ENCODE measurements around the gene FGD4. TPM values are rescaled to one million over a fixed set of nuclear protein-coding genes. Genes with fewer than 3 reads are reported as not detected.

The FGD4 gene
- total and polyA plus RNA-seq, 2 donors (not counting 3 experiments of a cell fraction or from before 2014, with no cell fraction given), result 6.6 to 44.7 TPM

DNA sequence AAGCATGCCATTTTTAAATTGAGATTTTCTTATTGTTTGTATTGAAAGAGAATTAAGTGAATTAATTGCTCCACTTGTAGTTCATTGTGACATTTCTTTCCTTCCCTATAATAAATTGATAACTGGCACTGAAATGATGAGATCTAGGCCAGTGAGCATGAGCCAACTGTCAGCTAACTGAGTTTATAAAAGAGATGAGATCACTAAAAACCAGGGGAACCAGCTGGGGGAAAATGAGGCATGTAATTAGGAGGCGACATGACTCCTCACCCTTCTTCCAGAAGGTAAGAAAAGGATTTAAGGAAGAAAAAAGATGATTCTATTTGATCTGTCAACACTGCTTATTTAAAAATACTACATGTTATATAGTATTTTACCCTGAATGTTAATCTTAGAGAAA is 175.2 kb downstream of the FGD4 start:
- Histone ChIP-seq H3K9me1 (replicated peaks; ENCODE audit: control insufficient read depth, extremely low read depth, insufficient read depth, low read length) (no peaks in the 10 kb centered on the region), H3K4me1 (ENCODE audit: control insufficient read depth, extremely low read depth, insufficient read depth, low read length) (no peaks in the 10 kb centered on the region), H3K9ac (replicated peaks; ENCODE audit: extremely low read depth, insufficient read depth, low read length) (no peak overlapping the region), H3K4me3 (replicated peaks in 1 of 3; ENCODE audit: insufficient read depth in 1 of 3, low read depth in 1 of 3, low read length in 3 of 3) (no peak overlapping the region), H3K27me3 (ENCODE audit: control insufficient read depth in 2 of 2, insufficient read depth in 2 of 2, low read length in 2 of 2) (no peaks in the 10 kb centered on the region), H3K27ac (ENCODE audit: insufficient read depth, low read depth, low read length) (no peak overlapping the region), H3K79me2 (ENCODE audit: control insufficient read depth, insufficient read depth, low read length) (peaks cover 11% of the 10 kb centered on the region), H3K4me2 (ENCODE audit: insufficient read depth, low read length) (no peak overlapping the region), H2AFZ (ENCODE audit: low read depth, low read length) (no peak overlapping the region), H4K20me1 (replicated peaks; ENCODE audit: control insufficient read depth, extremely low read depth, insufficient read depth, low read length) (no peaks in the 10 kb centered on the region), H3K9me3 (replicated peaks; ENCODE audit: control insufficient read depth, insufficient read depth, low read length) (no peaks in the 10 kb centered on the region), H3K36me3 (ENCODE audit: control insufficient read depth in 2 of 2, extremely low read depth in 1 of 2, insufficient read depth in 2 of 2, low read length in 2 of 2) (peaks cover 2% of the 10 kb centered on the region in 2 experiments)
- BruUV-seq (replicated peaks), result no TSS peak
- TF ChIP-seq POLR2A (IDR thresholded peaks at IDR 0.05; ENCODE audit: low read depth, low read length), result no peak
- no peak for TF ChIP-seq POLR2AphosphoS5 (IDR thresholded peaks at IDR 0.05; ENCODE audit: insufficient read depth, low read depth, low read length)
- TF ChIP-seq, protein P1, sequence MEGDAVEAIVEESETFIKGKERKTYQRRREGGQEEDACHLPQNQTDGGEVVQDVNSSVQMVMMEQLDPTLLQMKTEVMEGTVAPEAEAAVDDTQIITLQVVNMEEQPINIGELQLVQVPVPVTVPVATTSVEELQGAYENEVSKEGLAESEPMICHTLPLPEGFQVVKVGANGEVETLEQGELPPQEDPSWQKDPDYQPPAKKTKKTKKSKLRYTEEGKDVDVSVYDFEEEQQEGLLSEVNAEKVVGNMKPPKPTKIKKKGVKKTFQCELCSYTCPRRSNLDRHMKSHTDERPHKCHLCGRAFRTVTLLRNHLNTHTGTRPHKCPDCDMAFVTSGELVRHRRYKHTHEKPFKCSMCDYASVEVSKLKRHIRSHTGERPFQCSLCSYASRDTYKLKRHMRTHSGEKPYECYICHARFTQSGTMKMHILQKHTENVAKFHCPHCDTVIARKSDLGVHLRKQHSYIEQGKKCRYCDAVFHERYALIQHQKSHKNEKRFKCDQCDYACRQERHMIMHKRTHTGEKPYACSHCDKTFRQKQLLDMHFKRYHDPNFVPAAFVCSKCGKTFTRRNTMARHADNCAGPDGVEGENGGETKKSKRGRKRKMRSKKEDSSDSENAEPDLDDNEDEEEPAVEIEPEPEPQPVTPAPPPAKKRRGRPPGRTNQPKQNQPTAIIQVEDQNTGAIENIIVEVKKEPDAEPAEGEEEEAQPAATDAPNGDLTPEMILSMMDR (IDR thresholded peaks at IDR 0.05; ENCODE audit: extremely low read depth in 1 of 2, insufficient read depth in 1 of 2, low read depth in 1 of 2, low read length in 2 of 2), result no peak
- no peak for TF ChIP-seq GATA2 (IDR thresholded peaks at IDR 0.05; ENCODE audit: insufficient read depth, insufficient read length, low read depth, low read length)
- TF ChIP-seq, protein P2, sequence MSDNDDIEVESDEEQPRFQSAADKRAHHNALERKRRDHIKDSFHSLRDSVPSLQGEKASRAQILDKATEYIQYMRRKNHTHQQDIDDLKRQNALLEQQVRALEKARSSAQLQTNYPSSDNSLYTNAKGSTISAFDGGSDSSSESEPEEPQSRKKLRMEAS (IDR thresholded peaks at IDR 0.05; ENCODE audit: insufficient read depth, insufficient read length), result no peak
- no peak for TF ChIP-seq FOS (IDR thresholded peaks at IDR 0.05; ENCODE audit: borderline replicate concordance, insufficient read depth, low read length)
- TF ChIP-seq JUN (IDR thresholded peaks at IDR 0.05; ENCODE audit: borderline replicate concordance, insufficient read depth, insufficient read length, low read depth), result no peak
- TF ChIP-seq EZH2 (IDR thresholded peaks at IDR 0.05; ENCODE audit: borderline replicate concordance, low read depth, low read length, severe bottlenecking), result no peak
- no peak for TF ChIP-seq MYC (IDR thresholded peaks at IDR 0.05; ENCODE audit: low read depth, low read length)
- dilution Hi-C loops (cut with MboI; ENCODE audit: extremely low pct_ligation_motif_present, low sequenced_read_pairs), result no loop called here
- ChIA-PET CTCF (no interaction called here), POLR2A (interaction anchor here (0.6 kb wide), 1 partner anchor 98 kb away, joined by 3 read pairs; no protein-coding TSS in a partner anchor)
- FAIRE-seq (no peak), DNase-seq (ENCODE audit: low read depth, low spot score) (no peak)
- intact Hi-C loops (cut with micrococcal nuclease), result no loop called here

All from endothelial cell of umbilical vein (primary cell).